ENCODE measurements around the gene INTS1. TPM values are rescaled to one million over a fixed set of nuclear protein-coding genes. Genes with fewer than 3 reads are reported as not detected.

Gene INTS1, protein sequence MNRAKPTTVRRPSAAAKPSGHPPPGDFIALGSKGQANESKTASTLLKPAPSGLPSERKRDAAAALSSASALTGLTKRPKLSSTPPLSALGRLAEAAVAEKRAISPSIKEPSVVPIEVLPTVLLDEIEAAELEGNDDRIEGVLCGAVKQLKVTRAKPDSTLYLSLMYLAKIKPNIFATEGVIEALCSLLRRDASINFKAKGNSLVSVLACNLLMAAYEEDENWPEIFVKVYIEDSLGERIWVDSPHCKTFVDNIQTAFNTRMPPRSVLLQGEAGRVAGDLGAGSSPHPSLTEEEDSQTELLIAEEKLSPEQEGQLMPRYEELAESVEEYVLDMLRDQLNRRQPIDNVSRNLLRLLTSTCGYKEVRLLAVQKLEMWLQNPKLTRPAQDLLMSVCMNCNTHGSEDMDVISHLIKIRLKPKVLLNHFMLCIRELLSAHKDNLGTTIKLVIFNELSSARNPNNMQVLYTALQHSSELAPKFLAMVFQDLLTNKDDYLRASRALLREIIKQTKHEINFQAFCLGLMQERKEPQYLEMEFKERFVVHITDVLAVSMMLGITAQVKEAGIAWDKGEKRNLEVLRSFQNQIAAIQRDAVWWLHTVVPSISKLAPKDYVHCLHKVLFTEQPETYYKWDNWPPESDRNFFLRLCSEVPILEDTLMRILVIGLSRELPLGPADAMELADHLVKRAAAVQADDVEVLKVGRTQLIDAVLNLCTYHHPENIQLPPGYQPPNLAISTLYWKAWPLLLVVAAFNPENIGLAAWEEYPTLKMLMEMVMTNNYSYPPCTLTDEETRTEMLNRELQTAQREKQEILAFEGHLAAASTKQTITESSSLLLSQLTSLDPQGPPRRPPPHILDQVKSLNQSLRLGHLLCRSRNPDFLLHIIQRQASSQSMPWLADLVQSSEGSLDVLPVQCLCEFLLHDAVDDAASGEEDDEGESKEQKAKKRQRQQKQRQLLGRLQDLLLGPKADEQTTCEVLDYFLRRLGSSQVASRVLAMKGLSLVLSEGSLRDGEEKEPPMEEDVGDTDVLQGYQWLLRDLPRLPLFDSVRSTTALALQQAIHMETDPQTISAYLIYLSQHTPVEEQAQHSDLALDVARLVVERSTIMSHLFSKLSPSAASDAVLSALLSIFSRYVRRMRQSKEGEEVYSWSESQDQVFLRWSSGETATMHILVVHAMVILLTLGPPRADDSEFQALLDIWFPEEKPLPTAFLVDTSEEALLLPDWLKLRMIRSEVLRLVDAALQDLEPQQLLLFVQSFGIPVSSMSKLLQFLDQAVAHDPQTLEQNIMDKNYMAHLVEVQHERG (N-terminal part only)
- 71.6 TPM for polyA plus RNA-seq (2013, experiment 1 of 2)
- 53.3 TPM for polyA plus RNA-seq (2013, experiment 2 of 2)

DNA sequence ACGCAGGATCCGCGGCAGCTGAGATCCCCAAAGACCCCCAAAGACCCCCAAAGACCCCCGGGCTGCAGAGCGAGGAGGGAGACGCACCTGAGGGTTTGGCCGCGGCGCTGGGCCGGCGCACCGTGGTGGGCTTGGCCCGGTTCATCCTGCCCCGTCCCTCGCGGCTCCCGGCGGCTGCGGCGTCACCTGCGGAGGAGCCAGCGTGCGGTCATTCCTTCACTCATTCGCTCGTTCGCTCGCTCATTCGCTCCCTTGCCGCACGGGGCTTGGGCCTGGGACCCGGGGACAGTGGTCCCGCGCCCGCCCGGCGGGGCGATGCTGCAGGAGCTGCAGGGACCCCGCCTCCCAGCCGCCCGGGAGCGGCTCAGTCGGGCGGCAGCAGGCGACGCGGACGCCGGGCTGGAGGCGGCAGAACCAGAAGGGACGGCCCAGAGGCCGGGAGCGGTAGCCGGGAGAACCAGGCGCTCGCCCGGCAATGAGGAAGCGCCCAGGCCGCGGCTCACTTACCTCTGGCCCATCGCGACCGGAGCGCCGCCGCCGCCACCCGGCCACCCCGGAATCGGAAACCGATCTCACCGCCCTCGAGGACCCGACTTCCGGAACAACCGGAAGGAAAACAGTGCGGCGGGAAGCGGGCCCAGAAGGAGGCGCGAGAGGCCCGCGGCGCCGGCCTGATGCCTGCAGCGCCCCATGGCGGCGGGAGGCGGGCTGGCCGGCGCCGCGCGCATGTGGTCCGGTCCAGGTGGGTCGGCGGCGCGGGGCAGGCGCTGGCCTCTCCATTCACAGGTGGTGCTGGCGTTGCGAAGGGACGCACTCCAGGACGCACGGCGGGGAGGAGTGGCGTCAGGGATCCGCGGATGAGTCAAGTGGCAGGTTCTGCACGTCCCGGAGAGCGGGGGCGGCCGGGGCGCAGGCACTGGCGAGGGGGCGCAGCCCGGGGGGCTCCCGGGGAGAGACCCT lies at the start of gene INTS1:
TSS of gene INTS1 (minus strand) at position 574 of the 960 bp plus-strand sequence. CDS start at position 145, 429 bp downstream.
- H3K36me3 ChIP-seq (ENCODE audit: control insufficient read depth, insufficient read depth, low read length) = peaks cover 33% of the 10 kb centered on the region
- H3K4me3 ChIP-seq (ENCODE audit: extremely low read depth, insufficient read depth, low read length, poor library complexity, severe bottlenecking) = peak within 1 kb of the TSS; percentile 96
- no peaks in the 10 kb centered on the region for H3K9me3 ChIP-seq (ENCODE audit: control insufficient read depth, low read length)
- H3K27ac ChIP-seq (ENCODE audit: low read depth, low read length, severe bottlenecking) = peak within 1 kb of the TSS; percentile 23
- H3K4me1 ChIP-seq (ENCODE audit: control insufficient read depth, insufficient read depth, low read length, poor library complexity, severe bottlenecking) = peaks cover 3% of the 10 kb centered on the region
- 0 to 1% methylated on average over 93 to 98 of the region's 118 CpGs for WGBS, 2 experiments (ENCODE audit: insufficient coverage in 2 of 2)

DNA sequence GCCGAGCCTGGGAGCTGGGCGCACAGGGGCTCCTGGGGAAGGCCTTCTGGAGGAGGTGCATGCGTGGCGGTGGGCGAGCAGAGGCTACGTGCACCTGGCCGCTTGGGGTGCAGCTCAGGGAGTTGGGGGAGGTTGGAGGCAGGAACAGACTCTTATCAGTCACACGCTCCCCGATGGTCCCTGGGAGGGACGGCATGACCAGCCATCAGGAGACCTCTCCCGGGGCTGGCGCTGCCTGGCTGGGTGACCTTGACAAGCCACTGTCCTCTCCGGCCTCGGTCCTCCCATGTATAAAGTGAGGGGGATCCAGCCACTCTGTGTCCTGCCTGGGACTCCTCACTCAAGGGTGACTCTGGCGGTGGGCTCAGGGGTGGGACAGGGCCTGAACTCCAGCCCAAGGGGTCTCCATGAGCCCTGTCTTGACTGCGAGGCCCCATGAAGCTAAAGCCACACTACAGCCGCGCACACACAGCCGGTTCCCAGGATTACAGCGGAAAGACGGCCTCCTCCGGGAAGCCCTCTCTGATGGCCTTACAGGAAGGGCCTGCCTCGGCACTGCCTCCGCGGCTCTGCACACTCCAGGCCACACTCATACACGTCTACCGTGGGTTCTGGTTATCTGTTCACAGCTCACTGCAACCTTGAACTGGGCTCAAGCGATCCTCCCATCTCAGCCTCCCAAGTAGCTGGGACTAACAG lies 49.5 kb upstream of the INTS1 start:
- peak overlapping the region; percentile 41 for H3K27ac ChIP-seq (ENCODE audit: low read depth, low read length, severe bottlenecking)
- WGBS, 2 experiments (ENCODE audit: insufficient coverage in 2 of 2) = 94 to 96% methylated on average over 23 to 26 of the region's 28 CpGs
- peaks cover 21% of the 10 kb centered on the region for H3K4me1 ChIP-seq (ENCODE audit: control insufficient read depth, insufficient read depth, low read length, poor library complexity, severe bottlenecking)
- H3K9me3 ChIP-seq (ENCODE audit: control insufficient read depth, low read length) = no peaks in the 10 kb centered on the region
- no peak overlapping the region for H3K4me3 ChIP-seq (ENCODE audit: extremely low read depth, insufficient read depth, low read length, poor library complexity, severe bottlenecking)
- H3K36me3 ChIP-seq (ENCODE audit: control insufficient read depth, insufficient read depth, low read length) = no peaks in the 10 kb centered on the region

DNA sequence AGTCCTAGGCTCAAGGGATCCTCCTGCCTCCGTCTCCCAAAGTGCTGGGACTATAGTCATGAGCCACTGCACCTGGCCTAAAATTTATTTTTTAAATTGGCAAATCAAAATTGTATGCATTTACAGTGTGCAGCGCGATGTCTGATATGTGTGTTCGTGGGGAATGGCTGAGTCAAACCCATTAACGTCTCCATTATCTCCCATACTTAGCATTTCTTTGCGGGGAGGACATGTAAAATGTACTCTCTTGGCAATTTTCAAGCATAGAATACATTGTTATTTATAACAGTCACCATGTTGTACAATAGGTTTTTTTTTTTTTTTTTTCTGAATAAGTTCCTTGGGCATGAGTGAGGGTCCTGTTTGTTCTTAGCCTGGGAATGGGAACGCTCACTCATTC lies 48.0 kb upstream of the INTS1 start:
- Histone ChIP-seq H3K4me1 (ENCODE audit: control insufficient read depth, insufficient read depth, low read length, poor library complexity, severe bottlenecking) (peaks cover 21% of the 10 kb centered on the region), H3K36me3 (ENCODE audit: control insufficient read depth, insufficient read depth, low read length) (no peaks in the 10 kb centered on the region), H3K27ac (ENCODE audit: low read depth, low read length, severe bottlenecking) (no peak overlapping the region), H3K4me3 (ENCODE audit: extremely low read depth, insufficient read depth, low read length, poor library complexity, severe bottlenecking) (no peak overlapping the region), H3K9me3 (ENCODE audit: control insufficient read depth, low read length) (no peaks in the 10 kb centered on the region)
- WGBS, 2 experiments (ENCODE audit: insufficient coverage in 2 of 2) = 94 to 95% methylated on average over 4 to 5 of the region's 7 CpGs

DNA sequence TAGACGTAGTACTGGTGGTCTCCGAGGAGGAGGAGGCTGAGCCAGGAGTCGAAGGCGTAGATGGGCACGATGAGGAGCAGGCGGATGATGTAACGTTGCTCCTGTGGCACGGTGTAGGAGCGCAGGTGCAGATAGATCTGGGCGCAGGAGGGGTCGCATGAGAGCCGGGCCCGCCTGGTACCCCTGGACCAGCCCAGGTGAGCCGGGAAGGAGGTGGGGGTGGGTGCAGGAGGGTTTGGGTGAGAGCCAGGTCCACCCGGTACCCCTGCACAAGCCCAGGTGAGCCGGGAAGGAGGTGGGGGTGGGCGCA lies 46.6 kb upstream of the INTS1 start:
- peaks cover 14% of the 10 kb centered on the region for H3K4me1 ChIP-seq (ENCODE audit: control insufficient read depth, insufficient read depth, low read length, poor library complexity, severe bottlenecking)
- 94 to 100% methylated on average over 8 to 14 of the region's 17 CpGs for WGBS, 2 experiments (ENCODE audit: insufficient coverage in 2 of 2)
- H3K36me3 ChIP-seq (ENCODE audit: control insufficient read depth, insufficient read depth, low read length) = no peaks in the 10 kb centered on the region
- H3K27ac ChIP-seq (ENCODE audit: low read depth, low read length, severe bottlenecking) = no peak overlapping the region
- no peak overlapping the region for H3K4me3 ChIP-seq (ENCODE audit: extremely low read depth, insufficient read depth, low read length, poor library complexity, severe bottlenecking)
- H3K9me3 ChIP-seq (ENCODE audit: control insufficient read depth, low read length) = no peaks in the 10 kb centered on the region

DNA sequence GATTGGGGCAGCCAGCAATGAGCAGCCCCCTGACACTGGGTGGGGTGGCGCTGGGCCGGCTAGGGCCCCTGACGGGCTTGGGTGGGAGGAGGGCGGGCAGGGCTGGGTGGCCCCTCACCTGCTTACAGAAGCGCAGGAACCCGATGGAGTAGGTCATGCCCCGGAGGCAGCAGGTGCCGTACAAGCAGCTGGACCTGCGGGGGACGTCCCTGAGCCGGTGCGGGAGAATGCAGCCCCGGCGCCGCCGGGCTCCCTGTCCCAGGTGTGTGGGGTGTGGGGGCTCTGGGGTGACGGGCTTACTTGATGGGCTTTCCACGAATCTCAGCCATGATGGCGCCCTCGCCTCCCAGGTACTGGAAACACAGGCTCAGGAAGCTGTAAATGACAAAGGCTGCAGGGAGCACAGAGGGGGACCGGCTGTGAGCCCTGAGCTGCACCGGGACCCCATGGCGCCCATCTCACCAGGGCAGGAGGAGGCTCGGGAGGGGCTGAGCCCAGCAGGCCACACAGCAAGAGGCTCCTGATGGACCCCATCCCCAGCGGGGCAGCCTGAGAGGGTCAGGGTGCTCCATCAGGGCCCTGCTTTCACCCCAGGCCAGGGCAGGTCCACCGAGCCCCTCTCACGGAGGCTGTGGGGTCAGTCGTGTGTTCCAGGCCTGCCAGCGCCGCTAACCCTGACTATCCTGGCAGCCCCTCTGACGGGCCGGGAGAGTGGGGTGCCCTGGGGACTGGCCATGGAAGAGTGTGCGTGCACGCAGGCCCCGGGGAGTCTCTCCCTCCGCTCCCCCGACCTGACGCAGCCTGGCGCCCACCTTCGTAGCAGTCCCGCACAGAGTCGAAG lies 46.0 kb upstream of the INTS1 start:
- no peaks in the 10 kb centered on the region for H3K9me3 ChIP-seq (ENCODE audit: control insufficient read depth, low read length)
- peaks cover 11% of the 10 kb centered on the region for H3K4me1 ChIP-seq (ENCODE audit: control insufficient read depth, insufficient read depth, low read length, poor library complexity, severe bottlenecking)
- 92 to 93% methylated on average over 41 of the region's 42 CpGs for WGBS, 2 experiments (ENCODE audit: insufficient coverage in 2 of 2)
- no peak overlapping the region for H3K4me3 ChIP-seq (ENCODE audit: extremely low read depth, insufficient read depth, low read length, poor library complexity, severe bottlenecking)
- H3K27ac ChIP-seq (ENCODE audit: low read depth, low read length, severe bottlenecking) = no peak overlapping the region
- H3K36me3 ChIP-seq (ENCODE audit: control insufficient read depth, insufficient read depth, low read length) = no peaks in the 10 kb centered on the region

DNA sequence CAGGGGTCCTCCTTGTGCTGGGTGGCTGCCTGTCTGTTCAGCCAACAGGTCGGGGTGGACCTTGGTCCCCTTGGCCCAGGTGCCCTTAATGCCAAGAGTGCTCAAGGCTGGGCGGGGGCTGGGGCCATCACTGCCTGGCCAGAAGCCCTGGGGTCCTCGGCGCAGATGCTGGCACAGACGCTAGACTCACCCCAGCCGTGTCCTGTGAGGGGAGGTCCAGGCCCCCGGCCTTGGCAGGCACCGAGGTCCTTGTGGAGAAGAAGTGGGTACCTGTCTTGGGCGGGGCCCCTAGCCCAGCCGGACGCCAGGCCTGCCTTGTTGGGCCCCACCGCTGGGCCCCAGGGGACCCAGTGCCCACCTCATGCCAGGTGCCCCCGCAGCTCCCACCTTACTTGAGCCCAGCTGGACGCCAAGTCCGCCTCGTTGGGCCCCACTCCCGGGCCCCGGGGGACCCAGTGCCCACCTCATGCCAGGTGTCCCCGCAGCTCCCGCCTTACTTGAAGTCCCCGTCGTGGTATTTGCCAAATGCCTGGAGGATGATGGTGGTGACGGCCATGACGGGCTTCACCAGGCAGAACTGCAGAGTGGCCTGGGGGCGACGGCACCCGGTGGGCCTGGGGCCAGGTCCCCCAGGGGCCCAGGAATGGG lies 45.3 kb upstream of the INTS1 start:
- Histone ChIP-seq H3K36me3 (ENCODE audit: control insufficient read depth, insufficient read depth, low read length) (no peaks in the 10 kb centered on the region), H3K4me1 (ENCODE audit: control insufficient read depth, insufficient read depth, low read length, poor library complexity, severe bottlenecking) (peaks cover 4% of the 10 kb centered on the region), H3K4me3 (ENCODE audit: extremely low read depth, insufficient read depth, low read length, poor library complexity, severe bottlenecking) (no peak overlapping the region), H3K27ac (ENCODE audit: low read depth, low read length, severe bottlenecking) (no peak overlapping the region), H3K9me3 (ENCODE audit: control insufficient read depth, low read length) (no peaks in the 10 kb centered on the region)
- 95 to 97% methylated on average over 23 to 27 of the region's 27 CpGs for WGBS, 2 experiments (ENCODE audit: insufficient coverage in 2 of 2)

DNA sequence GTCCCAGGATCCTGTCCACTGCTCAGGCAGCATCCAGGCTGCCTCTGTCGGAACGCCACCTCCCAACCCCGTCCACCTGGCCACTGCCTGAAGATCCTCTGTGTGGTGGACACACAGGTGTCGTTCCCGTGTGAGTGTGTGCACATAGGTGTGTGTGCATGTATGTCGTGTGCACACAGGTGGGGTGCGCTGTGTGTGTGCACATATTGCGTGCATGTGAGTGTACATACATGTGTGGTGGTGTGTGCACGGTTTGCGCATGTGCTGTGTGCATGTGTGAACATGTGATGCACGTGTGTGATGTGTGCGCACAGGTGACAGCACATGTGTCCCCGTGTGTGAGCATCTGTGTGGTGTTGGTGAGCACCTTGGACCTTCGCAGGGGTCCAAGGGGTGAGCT lies 44.8 kb upstream of the INTS1 start:
- 86 to 89% methylated on average over 13 to 14 of the region's 14 CpGs for WGBS, 2 experiments (ENCODE audit: insufficient coverage in 2 of 2)
- Histone ChIP-seq H3K4me1 (ENCODE audit: control insufficient read depth, insufficient read depth, low read length, poor library complexity, severe bottlenecking) (no peaks in the 10 kb centered on the region), H3K36me3 (ENCODE audit: control insufficient read depth, insufficient read depth, low read length) (peaks cover 4% of the 10 kb centered on the region), H3K9me3 (ENCODE audit: control insufficient read depth, low read length) (no peaks in the 10 kb centered on the region), H3K4me3 (ENCODE audit: extremely low read depth, insufficient read depth, low read length, poor library complexity, severe bottlenecking) (no peak overlapping the region), H3K27ac (ENCODE audit: low read depth, low read length, severe bottlenecking) (no peak overlapping the region)

DNA sequence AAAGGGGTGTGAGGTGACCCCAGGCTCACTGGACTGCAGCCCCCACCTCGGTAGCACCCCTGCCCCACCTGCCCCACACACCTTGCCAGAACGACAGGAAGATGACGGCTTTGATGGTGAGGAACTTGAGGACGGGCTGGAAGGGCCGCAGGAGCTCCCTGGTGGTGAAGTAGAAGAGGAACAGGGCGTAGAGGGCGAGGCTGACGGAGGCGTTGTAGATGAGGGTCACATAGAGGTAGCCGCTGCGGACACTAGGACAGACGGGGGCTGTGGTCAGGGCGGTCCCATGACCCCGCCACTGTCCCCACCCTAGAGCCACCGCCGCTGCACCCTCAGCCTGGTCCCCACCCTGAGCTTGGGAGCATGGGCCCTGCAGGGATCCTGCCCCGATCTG lies 44.2 kb upstream of the INTS1 start:
- Histone ChIP-seq H3K36me3 (ENCODE audit: control insufficient read depth, insufficient read depth, low read length) (peaks cover 6% of the 10 kb centered on the region), H3K4me1 (ENCODE audit: control insufficient read depth, insufficient read depth, low read length, poor library complexity, severe bottlenecking) (no peaks in the 10 kb centered on the region), H3K4me3 (ENCODE audit: extremely low read depth, insufficient read depth, low read length, poor library complexity, severe bottlenecking) (no peak overlapping the region), H3K27ac (ENCODE audit: low read depth, low read length, severe bottlenecking) (no peak overlapping the region), H3K9me3 (ENCODE audit: control insufficient read depth, low read length) (no peaks in the 10 kb centered on the region)
- 81% methylated on average over 14 of the region's 17 CpGs for WGBS, 2 experiments (ENCODE audit: insufficient coverage in 2 of 2)

All from mesodermal cell (in vitro differentiated cells).